T-helper 2 cell (primary cell): ENCODE measurements around the gene KIAA0930.
A peak's percentile ranks its signal among the peaks of the same experiment; 100 is the strongest.

Experiments
- DNase-seq, 5 experiments: peaks; one replicate each; pipeline versions ENCODE4 v3.0.0 to v3.0.0-alpha.2; 2012 to 2022

KIAA0930 gene

GRCh38 chr22:45237065-45237990, 3.4 kb downstream of the KIAA0930 start:
- DNase-seq = no peak

- DNase-seq = no peak
These were observed 4.8 kb downstream of the KIAA0930 start for GRCh38 chr22:45235851-45236342.

GRCh38 chr22:45235101-45235777, 5.5 kb downstream of the KIAA0930 start:
- DNase-seq = peak in 1 of 5 experiments; percentile 35

- DNase-seq = no peak
These were observed 6.9 kb downstream of the KIAA0930 start for GRCh38 chr22:45233827-45234226.

GRCh38 chr22:45233386-45233785, 7.3 kb downstream of the KIAA0930 start:
- DNase-seq = no peak

GRCh38 chr22:45231293-45231692, 9.4 kb downstream of the KIAA0930 start:
- no peak for DNase-seq

GRCh38 chr22:45230026-45230721, 10.5 kb downstream of the KIAA0930 start:
- no peak for DNase-seq

- no peak for DNase-seq
These were observed 11.5 kb downstream of the KIAA0930 start for GRCh38 chr22:45229181-45229580.

- DNase-seq = no peak
These were observed 12.3 kb downstream of the KIAA0930 start for GRCh38 chr22:45228401-45228754.

GRCh38 chr22:45227645-45228400, 12.9 kb downstream of the KIAA0930 start:
- no peak for DNase-seq

GRCh38 chr22:45226503-45227186, 14.0 kb downstream of the KIAA0930 start:
- DNase-seq = no peak

- DNase-seq = no peak
These were observed 14.8 kb downstream of the KIAA0930 start for GRCh38 chr22:45225732-45226502.

GRCh38 chr22:45224988-45225731, 15.5 kb downstream of the KIAA0930 start:
- no peak for DNase-seq

- DNase-seq = no peak
These were observed 16.4 kb downstream of the KIAA0930 start for GRCh38 chr22:45224331-45224730.

- no peak for DNase-seq
These were observed 17.2 kb downstream of the KIAA0930 start for GRCh38 chr22:45223304-45224117.

- DNase-seq = no peak
These were observed 19.5 kb downstream of the KIAA0930 start for GRCh38 chr22:45221201-45221600.

GRCh38 chr22:45218976-45219375, 21.7 kb downstream of the KIAA0930 start:
- DNase-seq = peak in 2 of 5 experiments; percentile 25 to 82

GRCh38 chr22:45217806-45218205, 22.9 kb downstream of the KIAA0930 start:
- no peak for DNase-seq

- no peak for DNase-seq
These were observed 23.3 kb downstream of the KIAA0930 start for GRCh38 chr22:45217345-45217744.
